ENCODE measurements around the gene CACTIN.
A peak's percentile ranks its signal among the peaks of the same experiment; 100 is the strongest.

The CACTIN gene

GRCh38 chr19:3609779-3610719 lies 16.5 kb downstream of the CACTIN start:
- Histone ChIP-seq H3K4me3 (ENCODE audit: low read depth, low read length) (no peak overlapping the region), H3K9me3 (ENCODE audit: control insufficient read depth, insufficient read depth, low read length) (no peaks in the 10 kb centered on the region), H3K9ac (ENCODE audit: low read depth, low read length) (no peak overlapping the region), H3K27me3 (ENCODE audit: control insufficient read depth, insufficient read depth, low read length) (peaks cover 9% of the 10 kb centered on the region), H3K36me3 (ENCODE audit: control insufficient read depth, insufficient read depth, low read length) (peaks cover 23% of the 10 kb centered on the region), H3K4me1 (ENCODE audit: control insufficient read depth, insufficient read depth, low read length) (peaks cover 3% of the 10 kb centered on the region)

GRCh38 chr19:3608750-3609322 lies 17.8 kb downstream of the CACTIN start:
- Histone ChIP-seq H3K27me3 (ENCODE audit: control insufficient read depth, insufficient read depth, low read length) (peaks cover 9% of the 10 kb centered on the region), H3K4me1 (ENCODE audit: control insufficient read depth, insufficient read depth, low read length) (peaks cover 3% of the 10 kb centered on the region), H3K4me3 (ENCODE audit: low read depth, low read length) (no peak overlapping the region)

GRCh38 chr19:3608079-3608641 lies 18.4 kb downstream of the CACTIN start:
- peaks cover 9% of the 10 kb centered on the region for H3K27me3 ChIP-seq (ENCODE audit: control insufficient read depth, insufficient read depth, low read length)
- H3K9ac ChIP-seq (ENCODE audit: low read depth, low read length), result no peak overlapping the region
- peaks cover 23% of the 10 kb centered on the region for H3K36me3 ChIP-seq (ENCODE audit: control insufficient read depth, insufficient read depth, low read length)
- H3K4me1 ChIP-seq (ENCODE audit: control insufficient read depth, insufficient read depth, low read length), result peaks cover 3% of the 10 kb centered on the region
- H3K4me3 ChIP-seq (ENCODE audit: low read depth, low read length), result no peak overlapping the region
- H3K9me3 ChIP-seq (ENCODE audit: control insufficient read depth, insufficient read depth, low read length), result no peaks in the 10 kb centered on the region

More at GRCh38 chr19:3608750-3609322, 17.8 kb downstream of the CACTIN start:
- H3K9ac ChIP-seq (ENCODE audit: low read depth, low read length), result no peak overlapping the region
- H3K36me3 ChIP-seq (ENCODE audit: control insufficient read depth, insufficient read depth, low read length), result peaks cover 23% of the 10 kb centered on the region
- no peaks in the 10 kb centered on the region for H3K9me3 ChIP-seq (ENCODE audit: control insufficient read depth, insufficient read depth, low read length)

GRCh38 chr19:3607303-3608078 lies 19.1 kb downstream of the CACTIN start:
- peaks cover 9% of the 10 kb centered on the region for H3K27me3 ChIP-seq (ENCODE audit: control insufficient read depth, insufficient read depth, low read length)
- H3K9ac ChIP-seq (ENCODE audit: low read depth, low read length), result peak overlapping the region; percentile 54
- H3K4me3 ChIP-seq (ENCODE audit: low read depth, low read length), result peak overlapping the region; percentile 66
- H3K9me3 ChIP-seq (ENCODE audit: control insufficient read depth, insufficient read depth, low read length), result no peaks in the 10 kb centered on the region
- peaks cover 20% of the 10 kb centered on the region for H3K36me3 ChIP-seq (ENCODE audit: control insufficient read depth, insufficient read depth, low read length)
- peaks cover 3% of the 10 kb centered on the region for H3K4me1 ChIP-seq (ENCODE audit: control insufficient read depth, insufficient read depth, low read length)

- Histone ChIP-seq H3K27me3 (ENCODE audit: control insufficient read depth, insufficient read depth, low read length) (peaks cover 9% of the 10 kb centered on the region), H3K9me3 (ENCODE audit: control insufficient read depth, insufficient read depth, low read length) (no peaks in the 10 kb centered on the region), H3K9ac (ENCODE audit: low read depth, low read length) (peak within 1 kb of the TSS; percentile 54), H3K36me3 (ENCODE audit: control insufficient read depth, insufficient read depth, low read length) (peaks cover 15% of the 10 kb centered on the region), H3K4me1 (ENCODE audit: control insufficient read depth, insufficient read depth, low read length) (peaks cover 3% of the 10 kb centered on the region), H3K4me3 (ENCODE audit: low read depth, low read length) (peak within 1 kb of the TSS; percentile 66)
Measured at GRCh38 chr19:3606690-3607289, 19.8 kb downstream of the CACTIN start, which contains the start of gene TBXA2R. TBXA2R (minus strand) TSS chr19:3606875; CDS start chr19:3600634, 6,241 bp downstream.

GRCh38 chr19:3606174-3606689 lies 20.4 kb downstream of the CACTIN start:
- Histone ChIP-seq H3K9me3 (ENCODE audit: control insufficient read depth, insufficient read depth, low read length) (no peaks in the 10 kb centered on the region), H3K36me3 (ENCODE audit: control insufficient read depth, insufficient read depth, low read length) (peaks cover 10% of the 10 kb centered on the region), H3K27me3 (ENCODE audit: control insufficient read depth, insufficient read depth, low read length) (peaks cover 9% of the 10 kb centered on the region), H3K9ac (ENCODE audit: low read depth, low read length) (no peak overlapping the region), H3K4me1 (ENCODE audit: control insufficient read depth, insufficient read depth, low read length) (peaks cover 3% of the 10 kb centered on the region), H3K4me3 (ENCODE audit: low read depth, low read length) (peak overlapping the region; percentile 66)

GRCh38 chr19:3605770-3606169 lies 20.8 kb downstream of the CACTIN start:
- Histone ChIP-seq H3K4me3 (ENCODE audit: low read depth, low read length) (peak overlapping the region; percentile 66), H3K9me3 (ENCODE audit: control insufficient read depth, insufficient read depth, low read length) (no peaks in the 10 kb centered on the region), H3K36me3 (ENCODE audit: control insufficient read depth, insufficient read depth, low read length) (peaks cover 5% of the 10 kb centered on the region), H3K9ac (ENCODE audit: low read depth, low read length) (no peak overlapping the region), H3K27me3 (ENCODE audit: control insufficient read depth, insufficient read depth, low read length) (peaks cover 9% of the 10 kb centered on the region), H3K4me1 (ENCODE audit: control insufficient read depth, insufficient read depth, low read length) (peaks cover 3% of the 10 kb centered on the region)

GRCh38 chr19:3605361-3605760 lies 21.2 kb downstream of the CACTIN start:
- H3K9ac ChIP-seq (ENCODE audit: low read depth, low read length), result no peak overlapping the region
- H3K4me3 ChIP-seq (ENCODE audit: low read depth, low read length), result peak overlapping the region; percentile 1
- peaks cover 5% of the 10 kb centered on the region for H3K36me3 ChIP-seq (ENCODE audit: control insufficient read depth, insufficient read depth, low read length)
- H3K27me3 ChIP-seq (ENCODE audit: control insufficient read depth, insufficient read depth, low read length), result peaks cover 9% of the 10 kb centered on the region
- H3K9me3 ChIP-seq (ENCODE audit: control insufficient read depth, insufficient read depth, low read length), result no peaks in the 10 kb centered on the region
- H3K4me1 ChIP-seq (ENCODE audit: control insufficient read depth, insufficient read depth, low read length), result peaks cover 3% of the 10 kb centered on the region

GRCh38 chr19:3604987-3605343 lies 21.6 kb downstream of the CACTIN start:
- peaks cover 1% of the 10 kb centered on the region for H3K36me3 ChIP-seq (ENCODE audit: control insufficient read depth, insufficient read depth, low read length)

GRCh38 chr19:3604227-3604986 lies 22.2 kb downstream of the CACTIN start:
- Histone ChIP-seq H3K4me3 (ENCODE audit: low read depth, low read length) (no peak overlapping the region), H3K4me1 (ENCODE audit: control insufficient read depth, insufficient read depth, low read length) (peaks cover 3% of the 10 kb centered on the region), H3K9ac (ENCODE audit: low read depth, low read length) (no peak overlapping the region), H3K27me3 (ENCODE audit: control insufficient read depth, insufficient read depth, low read length) (peaks cover 9% of the 10 kb centered on the region), H3K36me3 (ENCODE audit: control insufficient read depth, insufficient read depth, low read length) (no peaks in the 10 kb centered on the region), H3K9me3 (ENCODE audit: control insufficient read depth, insufficient read depth, low read length) (no peaks in the 10 kb centered on the region)

More at GRCh38 chr19:3604987-3605343, 21.6 kb downstream of the CACTIN start:
- Histone ChIP-seq H3K9me3 (ENCODE audit: control insufficient read depth, insufficient read depth, low read length) (no peaks in the 10 kb centered on the region), H3K27me3 (ENCODE audit: control insufficient read depth, insufficient read depth, low read length) (peaks cover 9% of the 10 kb centered on the region), H3K4me3 (ENCODE audit: low read depth, low read length) (no peak overlapping the region), H3K9ac (ENCODE audit: low read depth, low read length) (no peak overlapping the region), H3K4me1 (ENCODE audit: control insufficient read depth, insufficient read depth, low read length) (peaks cover 3% of the 10 kb centered on the region)

Measured in iPS-15b (cell line).